ENCODE measurements around the gene SPATA17. TPM values are rescaled to one million over a fixed set of nuclear protein-coding genes. Genes with fewer than 3 reads are reported as not detected.

SPATA17 gene
- total RNA-seq, 1 experiment from 2014 or later: 4.5 TPM

DNA sequence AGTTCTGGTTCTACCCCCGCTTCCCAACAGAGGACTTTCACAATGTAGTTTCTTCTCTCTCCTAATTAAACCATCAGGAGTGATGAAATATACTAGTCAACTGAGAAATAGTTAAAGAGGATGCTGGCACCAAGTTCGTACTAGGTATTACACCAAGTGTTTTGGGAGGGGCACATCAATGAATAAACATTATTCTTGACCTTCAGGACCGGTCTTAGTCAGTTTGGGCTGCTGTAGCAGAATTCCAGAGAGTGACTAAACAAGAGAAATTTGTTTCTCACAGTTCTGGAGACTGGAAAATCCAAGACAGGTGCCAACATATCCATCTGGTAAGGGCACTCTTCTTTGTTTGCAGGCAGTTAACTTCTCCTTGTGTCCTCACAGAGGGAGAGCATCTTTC, 103.8 kb downstream of the SPATA17 start:
- TF ChIP-seq, protein P1, sequence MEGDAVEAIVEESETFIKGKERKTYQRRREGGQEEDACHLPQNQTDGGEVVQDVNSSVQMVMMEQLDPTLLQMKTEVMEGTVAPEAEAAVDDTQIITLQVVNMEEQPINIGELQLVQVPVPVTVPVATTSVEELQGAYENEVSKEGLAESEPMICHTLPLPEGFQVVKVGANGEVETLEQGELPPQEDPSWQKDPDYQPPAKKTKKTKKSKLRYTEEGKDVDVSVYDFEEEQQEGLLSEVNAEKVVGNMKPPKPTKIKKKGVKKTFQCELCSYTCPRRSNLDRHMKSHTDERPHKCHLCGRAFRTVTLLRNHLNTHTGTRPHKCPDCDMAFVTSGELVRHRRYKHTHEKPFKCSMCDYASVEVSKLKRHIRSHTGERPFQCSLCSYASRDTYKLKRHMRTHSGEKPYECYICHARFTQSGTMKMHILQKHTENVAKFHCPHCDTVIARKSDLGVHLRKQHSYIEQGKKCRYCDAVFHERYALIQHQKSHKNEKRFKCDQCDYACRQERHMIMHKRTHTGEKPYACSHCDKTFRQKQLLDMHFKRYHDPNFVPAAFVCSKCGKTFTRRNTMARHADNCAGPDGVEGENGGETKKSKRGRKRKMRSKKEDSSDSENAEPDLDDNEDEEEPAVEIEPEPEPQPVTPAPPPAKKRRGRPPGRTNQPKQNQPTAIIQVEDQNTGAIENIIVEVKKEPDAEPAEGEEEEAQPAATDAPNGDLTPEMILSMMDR (IDR thresholded peaks at IDR 0.05; ENCODE audit: unreplicated experiment): no peak
- H3K27me3 Mint-ChIP-seq (ENCODE audit: insufficient read depth, unreplicated experiment): no peaks in the 10 kb centered on the region
- no peak overlapping the region for H3K27ac Mint-ChIP-seq (ENCODE audit: low read depth, unreplicated experiment)
- H3K36me3 Mint-ChIP-seq (ENCODE audit: insufficient read depth, unreplicated experiment): no peaks in the 10 kb centered on the region
- CTCF ChIA-PET: interaction anchor here (2.0 kb wide), 1 partner anchor 15 kb away, joined by 5 read pairs; no protein-coding TSS in a partner anchor
- POLR2A ChIA-PET: no interaction called here
- H3K4me3 Mint-ChIP-seq (ENCODE audit: unreplicated experiment): no peak overlapping the region
- H3K9me3 Mint-ChIP-seq (ENCODE audit: unreplicated experiment): no peaks in the 10 kb centered on the region
- DNase-seq (ENCODE audit: unreplicated experiment): peak; percentile 68
- intact Hi-C loops (cut with micrococcal nuclease): loop anchor here (1.0 to 2.0 kb wide), 3 partner anchors 66 to 104 kb away; partner anchors contain the start of genes GPATCH2 and SPATA17
- no TSS peak for BruUV-seq (replicated peaks)
- H3K4me1 Mint-ChIP-seq (ENCODE audit: insufficient read depth, unreplicated experiment): peaks cover 27% of the 10 kb centered on the region

DNA sequence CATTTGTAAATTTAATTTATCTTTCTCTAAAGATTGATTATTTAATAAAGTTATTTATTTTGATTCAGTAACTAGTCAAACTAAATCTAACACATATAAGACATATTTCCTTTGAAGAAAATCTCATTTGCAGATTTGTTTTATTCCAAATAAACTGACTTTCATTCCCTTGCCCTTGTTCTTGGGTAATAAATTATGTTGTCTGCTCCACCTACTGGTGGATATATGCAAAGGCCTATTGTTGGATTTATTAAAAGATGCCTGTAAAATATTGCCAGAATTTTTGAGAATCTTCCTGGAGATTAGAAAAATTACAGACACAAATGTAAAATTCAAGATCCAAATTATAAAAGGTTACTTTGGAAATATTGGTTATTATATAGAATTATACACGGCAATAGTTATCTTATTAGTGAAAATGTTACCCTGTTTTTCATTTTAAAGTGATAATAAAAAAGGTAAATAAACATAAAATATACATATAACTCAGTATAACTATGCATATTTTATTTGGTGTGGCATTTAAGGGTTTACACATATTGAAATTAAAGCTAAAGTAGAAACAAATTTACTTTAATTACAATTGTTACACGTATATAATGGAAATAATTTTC, 116.1 kb downstream of the SPATA17 start:
- H3K27ac Mint-ChIP-seq (ENCODE audit: low read depth, unreplicated experiment): no peak overlapping the region
- H3K27me3 Mint-ChIP-seq (ENCODE audit: insufficient read depth, unreplicated experiment): no peaks in the 10 kb centered on the region
- POLR2A ChIA-PET: interaction anchor here (0.6 to 1.7 kb wide), 2 partner anchors 116 to 1645 kb away, joined by 3 to 7 read pairs; partner anchors contain the start of genes GPATCH2 and SPATA17
- no peaks in the 10 kb centered on the region for H3K36me3 Mint-ChIP-seq (ENCODE audit: insufficient read depth, unreplicated experiment)
- CTCF ChIA-PET: interaction anchor here (0.6 to 1.6 kb wide), 19 partner anchors 7 to 1040 kb away, joined by 3 to 15 read pairs (median 3); no protein-coding TSS in a partner anchor
- H3K9me3 Mint-ChIP-seq (ENCODE audit: unreplicated experiment): no peaks in the 10 kb centered on the region
- TF ChIP-seq, protein P1 (IDR thresholded peaks at IDR 0.05; ENCODE audit: unreplicated experiment): peak; percentile 93
- DNase-seq (ENCODE audit: unreplicated experiment): peak; percentile 66
- H3K4me1 Mint-ChIP-seq (ENCODE audit: insufficient read depth, unreplicated experiment): no peaks in the 10 kb centered on the region
- H3K4me3 Mint-ChIP-seq (ENCODE audit: unreplicated experiment): no peak overlapping the region
- BruUV-seq (replicated peaks): no TSS peak
- intact Hi-C loops (cut with micrococcal nuclease): loop anchor here (1.0 to 5.0 kb wide), 7 partner anchors 86 to 1435 kb away; no protein-coding TSS in a partner anchor

GRCh38 chr1:217769768-217770167, 138.6 kb downstream of the SPATA17 start:
- no TSS peak for BruUV-seq (replicated peaks)
- POLR2A ChIA-PET: no interaction called here
- TF ChIP-seq, protein P1 (IDR thresholded peaks at IDR 0.05; ENCODE audit: unreplicated experiment): no peak
- H3K27me3 Mint-ChIP-seq (ENCODE audit: insufficient read depth, unreplicated experiment): no peaks in the 10 kb centered on the region
- H3K4me1 Mint-ChIP-seq (ENCODE audit: insufficient read depth, unreplicated experiment): no peaks in the 10 kb centered on the region
- H3K27ac Mint-ChIP-seq (ENCODE audit: low read depth, unreplicated experiment): no peak overlapping the region
- CTCF ChIA-PET: interaction anchor here (0.9 kb wide), 1 partner anchor 228 kb away, joined by 3 read pairs; no protein-coding TSS in a partner anchor
- intact Hi-C loops (cut with micrococcal nuclease): no loop called here
- peaks cover 8% of the 10 kb centered on the region for H3K36me3 Mint-ChIP-seq (ENCODE audit: insufficient read depth, unreplicated experiment)
- no peaks in the 10 kb centered on the region for H3K9me3 Mint-ChIP-seq (ENCODE audit: unreplicated experiment)
- no peak for DNase-seq (ENCODE audit: unreplicated experiment)
- no peak overlapping the region for H3K4me3 Mint-ChIP-seq (ENCODE audit: unreplicated experiment)

DNA sequence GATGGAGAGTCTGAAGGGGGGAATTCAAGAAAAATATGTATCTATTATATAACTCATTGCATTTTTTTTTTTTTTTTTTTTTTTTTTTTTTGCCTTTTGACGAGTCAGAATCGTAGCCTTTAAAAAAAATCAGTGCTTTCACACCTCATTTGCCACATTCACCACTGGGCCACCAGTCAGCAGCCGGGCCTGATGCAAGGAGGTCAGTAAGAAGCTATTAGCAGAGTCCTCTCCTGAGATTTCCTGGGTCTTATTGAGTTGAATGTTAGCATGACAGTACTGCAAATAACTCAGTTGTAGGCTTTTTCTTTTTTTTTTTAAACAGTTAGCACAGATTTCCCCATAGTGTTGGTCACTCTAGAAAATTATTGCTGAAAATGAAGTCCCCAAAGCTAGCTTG, 139.8 kb downstream of the SPATA17 start:
- POLR2A ChIA-PET: no interaction called here
- Mint-ChIP-seq H3K4me1 (ENCODE audit: insufficient read depth, unreplicated experiment) (no peaks in the 10 kb centered on the region), H3K27me3 (ENCODE audit: insufficient read depth, unreplicated experiment) (no peaks in the 10 kb centered on the region), H3K4me3 (ENCODE audit: unreplicated experiment) (no peak overlapping the region), H3K27ac (ENCODE audit: low read depth, unreplicated experiment) (no peak overlapping the region), H3K36me3 (ENCODE audit: insufficient read depth, unreplicated experiment) (peaks cover 8% of the 10 kb centered on the region), H3K9me3 (ENCODE audit: unreplicated experiment) (no peaks in the 10 kb centered on the region)
- TF ChIP-seq, protein P1 (IDR thresholded peaks at IDR 0.05; ENCODE audit: unreplicated experiment): no peak
- no peak for DNase-seq (ENCODE audit: unreplicated experiment)
- intact Hi-C loops (cut with micrococcal nuclease): no loop called here
- CTCF ChIA-PET: no interaction called here
- no TSS peak for BruUV-seq (replicated peaks)
